ENCODE results near the gene CHRNA3.

The CHRNA3 gene

DNA sequence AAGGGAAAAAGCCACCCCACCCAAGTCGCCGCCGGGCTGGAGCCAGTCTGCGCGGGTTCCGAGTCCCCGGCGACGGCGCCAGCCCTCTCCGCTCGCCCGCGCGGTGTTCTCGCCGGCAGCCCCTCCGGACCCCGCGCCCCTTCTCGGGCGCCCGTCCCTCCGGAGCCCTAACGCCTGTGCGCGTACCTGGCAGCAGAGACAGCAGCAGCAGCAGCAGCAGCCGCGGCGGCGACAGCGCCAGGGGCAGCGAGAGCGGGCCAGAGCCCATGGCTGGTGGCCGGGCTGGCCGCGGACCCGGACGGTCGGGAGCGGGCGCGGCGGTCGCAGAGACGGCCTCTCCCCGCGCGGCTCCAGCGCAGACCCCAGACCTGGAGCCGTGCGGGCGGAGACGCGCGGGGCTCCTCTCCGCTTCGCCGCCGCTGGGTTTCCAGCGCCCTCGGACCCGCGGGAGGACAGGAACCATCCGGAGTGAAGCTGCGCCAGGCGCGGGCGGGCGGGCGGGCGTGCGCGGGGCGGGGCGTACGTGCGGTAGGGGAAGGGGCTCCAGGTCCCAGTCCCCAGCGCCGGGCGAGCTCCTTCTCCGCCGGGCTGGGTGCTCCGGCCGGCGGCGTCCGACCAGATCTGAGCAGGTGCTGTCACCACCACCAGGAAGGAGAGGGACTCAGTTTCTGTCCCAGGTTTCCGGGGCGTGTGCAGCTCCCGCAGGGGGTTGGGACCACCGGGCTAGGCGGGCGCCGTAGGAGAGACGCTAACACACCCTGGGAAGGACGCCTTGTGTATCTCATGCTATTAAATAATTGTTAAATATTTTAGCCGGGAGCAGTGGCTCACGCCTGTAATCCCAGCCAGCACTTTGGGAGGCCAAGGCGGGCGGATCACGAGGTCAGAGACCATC lies at the start of gene CHRNA3:
Gene CHRNA3 (minus strand): TSS at position 470 of the 895 bp plus-strand sequence. CDS start 202 bp downstream, at position 268.
- DNase-seq = no peak

DNA sequence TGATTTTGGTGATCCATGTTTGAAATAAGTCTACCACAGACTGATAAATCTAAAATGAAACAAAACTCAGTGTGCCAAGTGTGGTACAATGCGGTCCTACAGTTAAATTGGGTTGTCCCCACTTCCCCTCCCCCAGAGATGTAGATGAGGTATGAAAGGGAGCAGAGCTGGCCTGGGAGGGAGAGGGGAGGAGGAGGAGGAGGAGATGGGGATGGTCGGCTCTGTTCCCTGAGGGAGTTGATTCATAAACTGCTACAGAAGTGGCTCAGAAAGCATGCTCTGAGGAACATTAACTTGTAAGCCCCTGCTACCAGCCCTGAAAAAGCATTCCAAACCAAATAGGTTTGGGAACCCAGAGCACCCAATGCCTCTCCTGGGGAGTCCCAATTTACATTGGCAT lies 48.2 kb upstream of the CHRNA3 start:
- no peak for DNase-seq

DNA sequence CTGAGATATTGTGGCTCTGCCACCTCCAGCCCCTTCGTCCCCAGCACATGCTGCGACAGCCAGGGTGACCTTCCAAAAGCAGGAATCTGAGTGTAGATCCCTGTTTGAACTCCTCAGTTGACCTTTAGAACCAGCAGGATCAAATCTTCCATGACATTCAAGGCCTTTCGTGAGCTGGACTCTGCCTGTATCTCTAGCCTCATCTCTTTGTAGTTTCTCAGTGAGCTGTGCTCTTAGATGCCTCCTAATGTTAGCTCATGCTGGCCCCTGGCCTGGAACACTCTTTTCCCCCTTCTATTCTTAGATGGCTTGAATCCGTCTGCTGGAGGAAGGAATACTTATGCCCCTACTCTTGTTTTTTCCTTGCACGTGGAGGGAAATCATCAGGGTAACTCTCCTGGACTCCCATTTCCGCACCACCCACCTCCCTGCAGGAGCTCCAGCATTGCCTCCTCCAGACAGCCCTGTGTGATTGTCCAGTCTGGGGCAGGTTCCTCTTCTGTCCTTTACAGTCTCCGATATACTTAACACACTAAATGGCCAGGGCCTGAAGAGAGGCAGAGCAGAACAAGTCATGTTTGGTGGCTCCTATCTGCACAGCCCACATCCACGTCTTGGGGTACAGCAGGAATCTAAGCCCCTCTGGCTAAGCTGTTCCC lies 46.9 kb upstream of the CHRNA3 start:
- no peak for DNase-seq

DNA sequence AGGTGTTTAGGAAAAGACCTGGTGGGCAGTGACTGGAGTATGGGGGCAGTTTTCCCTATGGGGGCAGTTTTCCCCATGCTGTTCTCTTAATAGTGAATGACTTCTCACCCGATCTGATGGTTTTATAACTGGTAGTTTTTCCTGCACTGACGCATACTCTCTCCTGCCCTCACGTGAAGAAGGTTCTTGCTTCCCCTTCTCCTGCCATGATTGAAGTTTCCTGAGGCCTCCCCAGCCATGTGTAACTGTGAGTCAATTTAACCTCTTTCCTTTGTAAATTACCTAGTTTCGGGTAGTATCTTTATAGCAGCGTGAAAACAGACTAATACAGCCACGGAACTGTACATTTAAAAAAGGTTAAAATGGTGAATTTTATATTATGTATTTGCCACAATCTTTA lies 45.2 kb upstream of the CHRNA3 start:
- no peak for DNase-seq

DNA sequence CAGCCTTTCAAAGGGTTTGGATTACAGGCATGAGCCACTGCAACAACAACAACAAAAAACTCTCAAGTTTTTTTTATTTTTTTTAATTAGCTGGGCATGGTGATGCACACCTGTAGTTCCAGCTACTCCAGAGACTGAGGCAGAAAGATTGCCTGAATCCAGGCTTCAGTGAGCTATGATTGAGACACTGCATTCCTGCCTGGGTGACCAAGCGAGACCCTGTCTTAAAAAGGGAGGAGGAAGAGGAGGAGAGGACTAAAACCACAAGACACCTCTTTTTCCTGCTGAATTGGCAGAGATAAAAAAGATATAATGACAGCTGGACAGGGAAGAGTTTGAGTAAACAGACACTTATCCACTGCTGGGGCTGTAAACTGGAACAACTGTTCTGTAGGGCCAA lies 42.9 kb upstream of the CHRNA3 start:
- no peak for DNase-seq

DNA sequence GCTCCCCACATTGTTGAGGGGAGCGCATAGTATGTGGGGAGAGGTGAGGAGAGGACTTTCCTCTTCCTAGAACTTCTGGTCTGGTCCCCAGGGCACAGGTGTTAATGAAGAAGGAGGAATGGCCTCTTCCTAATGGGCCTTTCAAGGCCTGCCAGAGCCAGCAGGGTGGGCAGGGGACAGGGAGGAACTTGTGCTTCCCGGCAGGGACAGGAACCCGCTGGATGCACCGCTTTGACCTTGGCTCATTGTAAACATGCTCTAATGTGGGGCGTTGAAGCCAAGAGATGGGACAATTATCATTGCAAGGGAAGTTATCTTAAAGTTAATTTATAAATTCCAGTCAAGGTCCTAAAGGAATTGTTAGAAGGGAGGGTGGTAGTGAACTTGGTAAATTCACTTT lies 41.2 kb upstream of the CHRNA3 start:
- DNase-seq = no peak

DNA sequence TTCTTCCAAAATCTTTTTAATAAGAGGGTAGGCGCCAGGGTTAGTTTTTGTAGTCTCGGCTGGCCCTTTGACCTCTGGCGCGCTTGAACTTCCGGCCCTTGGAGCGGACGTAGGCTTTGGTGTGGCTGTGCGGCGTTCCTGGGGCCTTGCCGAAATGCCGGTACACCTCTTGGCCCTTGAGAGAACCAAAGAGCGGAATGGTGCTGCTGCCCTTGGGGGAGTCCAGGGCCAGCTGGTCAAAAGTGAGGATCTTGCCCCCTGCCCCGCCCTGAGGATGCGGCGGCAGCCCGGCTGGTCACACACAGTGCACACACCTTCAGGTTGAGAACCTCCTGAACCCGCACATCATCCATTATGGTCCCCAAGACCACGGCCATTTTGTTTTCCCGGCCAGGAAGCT lies 40.2 kb upstream of the CHRNA3 start:
- DNase-seq = no peak

DNA sequence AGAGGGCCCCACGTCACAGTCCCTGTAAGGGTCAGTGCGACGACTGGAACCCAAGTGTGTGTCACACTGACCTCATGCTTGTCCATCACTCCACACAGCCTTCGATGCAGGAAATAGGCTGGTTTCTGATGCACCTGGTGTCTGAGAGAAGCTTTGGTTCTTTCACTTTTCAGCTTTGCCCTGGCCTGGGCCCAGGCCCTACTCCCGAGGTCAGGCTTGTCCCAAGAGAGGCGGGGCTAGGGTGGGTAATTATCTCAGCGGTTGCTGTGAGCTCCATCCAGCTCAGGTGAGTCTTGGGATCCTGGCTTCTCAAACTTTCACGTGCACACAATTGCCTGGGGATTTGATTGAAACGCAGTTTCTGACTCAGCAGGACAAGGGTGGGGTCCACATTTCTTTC lies 39.8 kb upstream of the CHRNA3 start:
- DNase-seq = no peak

DNA sequence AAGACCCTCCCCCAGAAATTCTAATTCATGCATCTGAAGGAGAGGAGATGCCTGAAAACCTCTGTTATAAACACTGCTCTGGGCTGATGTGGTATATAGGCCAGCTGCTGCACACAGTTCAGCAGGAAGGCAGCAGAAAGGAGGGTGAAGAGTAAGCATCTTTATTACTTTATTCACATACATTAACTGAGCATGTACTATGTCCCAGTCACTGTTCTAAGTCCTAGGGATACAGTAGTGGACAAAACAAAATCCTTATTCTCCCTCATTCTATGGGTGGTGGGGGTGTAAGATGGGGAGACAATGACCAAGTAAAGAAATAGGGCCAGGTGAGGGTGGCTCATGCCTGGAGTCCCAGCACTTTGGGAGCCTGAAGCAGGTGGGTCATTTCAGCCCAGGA lies 38.0 kb upstream of the CHRNA3 start:
- DNase-seq = no peak

DNA sequence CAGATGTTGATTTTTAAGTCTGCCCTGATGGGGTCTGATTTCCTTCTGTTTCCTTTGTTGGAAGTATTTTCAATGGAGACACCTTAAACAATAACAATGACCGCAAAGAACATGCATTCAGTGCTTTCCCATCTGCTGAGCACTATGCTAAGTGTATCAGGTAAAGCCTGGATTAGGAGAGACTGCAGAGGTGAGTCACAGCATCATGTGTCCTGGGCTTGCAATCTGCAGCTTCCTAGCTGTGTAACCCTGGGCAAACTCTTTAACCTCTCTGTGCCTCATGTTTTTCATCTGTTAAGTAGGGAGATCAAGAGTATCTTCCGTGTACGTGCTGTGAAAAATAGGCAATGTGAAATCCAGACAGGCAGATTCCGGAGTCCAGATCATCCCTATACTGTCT lies 33.5 kb upstream of the CHRNA3 start:
- no peak for DNase-seq

DNA sequence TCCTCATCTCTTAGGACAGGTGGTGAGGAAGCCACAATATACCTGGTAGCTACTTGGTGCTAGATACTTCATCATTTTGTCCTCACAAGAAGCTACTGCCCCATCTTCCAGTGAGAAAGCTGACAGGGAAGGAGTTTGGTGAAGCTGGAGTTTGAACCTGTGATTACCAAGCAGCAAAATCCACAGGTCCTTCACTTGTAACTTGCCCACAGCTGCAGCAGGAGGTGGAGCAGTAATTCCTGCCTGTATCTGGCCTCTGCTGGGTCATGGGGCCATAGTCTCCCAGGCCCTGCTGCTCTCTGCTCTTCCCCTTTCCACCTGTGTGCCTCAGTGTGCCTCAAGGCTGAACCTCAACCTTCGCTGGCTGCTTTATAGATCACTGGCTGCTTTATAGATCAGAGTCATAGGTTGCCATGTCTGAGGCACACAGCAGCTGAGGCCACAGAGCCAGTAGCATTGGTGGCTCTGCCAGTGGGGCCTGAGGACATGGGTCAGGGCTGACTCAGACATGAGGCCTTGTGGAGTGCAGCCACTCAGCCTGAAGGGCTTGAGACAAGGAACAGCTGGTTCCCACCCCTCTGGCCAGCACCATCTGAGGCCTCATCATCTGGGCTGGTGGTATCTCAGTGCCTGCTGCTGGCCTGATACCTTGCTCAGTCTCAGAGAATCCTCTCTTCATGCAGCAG lies 31.3 kb upstream of the CHRNA3 start:
- DNase-seq = no peak

DNA sequence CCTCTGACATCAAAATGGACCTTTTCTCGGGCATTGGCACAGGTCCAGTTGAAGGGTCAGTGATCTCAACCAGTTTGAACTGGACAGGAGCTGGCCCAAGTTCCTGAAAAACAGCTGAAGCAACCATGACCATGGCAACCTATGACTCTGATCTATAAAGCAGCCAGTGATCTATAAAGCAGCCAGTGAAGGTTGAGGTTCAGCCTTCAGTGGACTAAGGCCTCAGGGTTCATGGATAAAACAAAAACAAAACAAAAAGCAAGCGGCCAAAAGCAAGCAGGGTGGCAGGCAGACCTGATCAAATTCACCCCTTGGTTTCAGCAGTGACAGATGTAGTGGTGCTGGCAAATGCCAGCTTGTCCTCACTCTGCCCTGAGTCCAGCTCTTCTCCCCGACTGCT lies 30.2 kb upstream of the CHRNA3 start:
- no peak for DNase-seq

DNA sequence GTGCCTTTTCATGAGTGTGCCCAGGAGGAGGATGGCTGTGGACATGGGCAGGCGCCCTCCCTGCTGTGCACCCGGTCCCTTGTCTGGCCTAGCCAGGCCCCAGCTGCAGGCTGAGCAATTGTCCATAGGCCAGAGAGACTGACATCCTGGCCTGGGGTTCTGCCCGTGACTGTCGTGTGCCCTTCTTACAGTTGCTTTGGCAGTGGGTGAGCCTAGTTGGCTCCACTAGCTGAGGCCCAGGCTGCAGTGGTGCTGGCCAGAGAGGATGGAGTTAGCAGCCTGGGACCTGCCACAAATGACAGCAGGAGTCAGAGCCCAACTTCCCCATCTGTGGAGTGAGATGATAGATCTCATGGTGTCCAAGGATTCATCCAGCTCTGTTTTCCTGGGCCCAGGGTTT lies 29.2 kb upstream of the CHRNA3 start:
- no peak for DNase-seq

DNA sequence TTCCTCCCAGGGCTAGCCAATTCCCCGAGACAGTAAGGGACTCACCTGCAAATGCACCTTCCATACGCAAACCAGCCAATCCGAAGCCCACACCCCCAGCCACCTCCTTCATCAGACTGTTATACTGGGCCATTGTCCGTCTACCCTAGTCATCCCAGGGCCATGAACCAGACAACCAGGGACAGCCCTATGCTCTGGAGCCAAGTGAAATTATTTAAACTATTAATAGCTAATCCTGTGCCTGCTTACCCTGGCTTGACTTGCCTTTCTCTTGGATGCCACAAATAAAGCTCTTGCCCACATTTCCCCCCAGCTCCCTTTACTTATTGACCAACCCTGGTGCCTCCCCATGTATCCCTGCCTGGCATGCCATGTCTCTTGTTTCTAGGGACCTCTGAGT lies 24.2 kb upstream of the CHRNA3 start:
- no peak for DNase-seq

DNA sequence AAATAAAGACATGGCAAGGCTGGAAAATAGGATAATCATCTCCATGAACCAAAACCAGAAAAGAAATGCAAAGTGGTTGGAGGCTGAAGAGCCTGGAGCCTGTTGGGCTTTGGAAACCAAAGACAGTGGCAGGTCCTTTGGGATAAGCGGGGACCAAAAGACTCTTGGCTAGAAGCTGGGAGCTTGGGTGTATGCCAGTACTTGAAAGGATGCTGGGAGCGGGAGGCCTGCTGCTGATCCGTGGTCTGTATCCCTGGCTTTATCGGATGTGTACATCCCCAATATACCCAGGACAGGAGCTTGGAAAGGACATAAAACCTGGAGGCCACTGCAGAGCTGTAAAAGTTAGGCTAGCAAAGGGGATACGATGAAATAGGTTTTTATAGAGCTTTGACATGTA lies 21.5 kb upstream of the CHRNA3 start:
- DNase-seq = no peak

DNA sequence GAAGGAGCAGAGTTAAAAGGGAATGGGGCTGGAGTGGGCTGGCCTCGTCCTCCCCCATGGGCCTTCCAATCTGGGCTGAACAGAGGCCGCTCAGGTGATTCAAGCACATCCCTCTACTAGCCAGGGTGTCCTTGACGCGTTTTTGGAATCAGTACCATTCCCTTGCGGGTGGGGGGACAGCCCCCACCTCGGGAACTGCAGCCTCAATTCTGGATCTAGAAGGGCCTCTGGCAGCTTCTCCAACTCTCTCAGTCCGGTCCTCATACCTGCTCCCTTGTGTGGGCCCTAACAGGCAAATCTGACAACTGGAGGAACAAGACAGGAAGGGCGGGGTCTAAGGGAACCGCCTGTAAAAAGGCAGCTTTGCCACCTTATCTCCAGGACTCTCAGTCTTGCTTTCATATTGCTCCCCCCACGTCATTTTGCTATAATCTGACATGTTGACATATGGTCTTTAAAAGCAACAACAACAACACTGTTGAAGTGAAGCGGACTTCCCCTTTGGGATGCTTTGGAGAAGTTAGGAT lies 21.0 kb upstream of the CHRNA3 start:
- DNase-seq = no peak

DNA sequence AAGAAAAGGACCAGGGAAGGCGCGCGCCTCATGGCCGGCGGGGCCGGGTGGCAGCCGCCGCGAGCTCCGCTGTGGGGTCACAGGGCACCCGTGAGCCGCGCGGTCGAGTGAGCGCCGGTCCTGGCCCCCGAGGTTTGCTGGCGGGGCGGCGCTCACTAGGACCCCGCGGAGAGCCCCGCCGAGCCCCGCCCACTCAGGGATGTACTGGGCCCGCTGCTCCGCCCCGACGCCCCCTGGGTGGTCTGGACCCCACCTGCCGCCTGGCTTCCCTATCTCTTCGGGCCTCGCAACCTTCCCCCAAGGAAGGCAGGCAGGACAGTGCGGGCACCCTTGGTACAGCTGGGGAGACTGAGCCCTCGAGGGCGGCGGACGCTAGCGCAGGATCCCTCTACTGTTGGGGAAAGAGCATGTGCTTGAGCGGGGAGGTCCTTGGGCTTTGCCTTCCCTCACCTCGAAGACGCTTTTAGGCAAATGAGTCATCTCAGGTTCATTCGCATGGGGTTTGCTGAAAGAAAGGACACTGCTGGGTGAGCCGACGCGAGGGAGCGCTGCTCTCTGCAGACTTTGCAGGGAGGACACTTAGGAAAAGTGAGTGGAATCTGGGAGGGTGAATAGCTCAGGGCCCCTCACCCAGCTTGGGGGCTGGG lies 20.4 kb upstream of the CHRNA3 start, which contains the start of gene CHRNB4:
Gene CHRNB4 (minus strand): TSS at position 109 of the 647 bp plus-strand sequence. CDS start 77 bp downstream, at position 32.
- no peak for DNase-seq

DNA sequence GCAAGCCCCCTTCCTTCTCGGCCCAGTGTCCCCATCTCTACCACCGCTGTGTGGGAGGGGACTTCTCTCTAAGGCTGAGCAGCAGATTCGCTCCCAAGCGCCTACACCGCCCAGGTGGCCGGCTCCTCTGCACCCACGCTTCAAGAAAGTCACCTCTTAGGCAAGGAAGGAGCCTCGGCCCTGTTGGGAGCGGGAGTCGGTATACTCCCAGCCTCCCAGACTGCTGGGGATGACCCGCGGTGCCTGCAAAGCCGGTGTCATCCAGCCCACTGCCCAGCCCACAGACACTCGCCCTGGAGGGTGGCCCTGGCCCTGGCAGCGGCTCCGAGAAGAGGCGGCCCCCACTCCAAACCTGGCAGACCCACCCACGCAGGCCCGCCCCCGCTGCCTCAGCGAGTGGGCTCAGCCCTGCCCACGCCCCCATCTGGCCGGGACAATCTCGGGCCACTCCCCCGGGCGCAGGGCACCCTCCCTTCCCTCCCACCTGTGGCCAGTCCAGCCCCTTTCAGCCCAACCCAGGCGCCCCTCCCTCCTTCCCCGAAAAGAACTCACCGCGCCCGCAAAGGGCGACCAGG lies 19.8 kb upstream of the CHRNA3 start:
- DNase-seq = no peak

DNA sequence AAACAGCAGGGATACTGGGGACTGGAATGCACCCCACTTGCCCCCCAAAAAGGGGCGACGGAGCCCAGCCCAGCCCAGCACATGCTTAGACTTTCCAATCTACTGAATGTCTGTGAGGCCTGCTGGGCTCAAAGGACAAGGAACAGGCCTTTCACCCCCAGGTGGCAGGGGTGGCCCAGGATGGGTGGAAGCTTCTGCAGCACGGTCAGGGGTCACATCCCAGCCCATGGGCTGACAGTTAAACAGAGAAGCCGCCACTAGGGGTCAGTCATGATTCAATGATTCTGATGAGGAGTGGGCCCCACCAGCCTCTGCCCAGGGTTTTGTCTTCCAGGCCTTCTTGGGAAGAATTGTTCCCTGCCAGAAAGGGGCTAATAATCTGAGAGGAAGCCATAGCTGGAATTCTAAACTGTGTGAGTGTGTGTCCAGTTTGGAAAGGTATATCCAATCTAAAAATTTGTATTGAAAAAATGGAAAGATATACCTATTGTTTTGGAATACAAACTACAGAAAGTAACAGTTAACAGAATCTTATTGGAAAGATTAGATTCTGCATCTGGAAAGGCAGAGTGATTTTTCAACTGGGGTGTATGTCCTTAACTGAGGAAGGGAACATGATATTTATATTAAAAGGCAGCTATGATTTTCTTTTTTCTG lies 18.0 kb upstream of the CHRNA3 start:
- peak; percentile 1 for DNase-seq

DNA sequence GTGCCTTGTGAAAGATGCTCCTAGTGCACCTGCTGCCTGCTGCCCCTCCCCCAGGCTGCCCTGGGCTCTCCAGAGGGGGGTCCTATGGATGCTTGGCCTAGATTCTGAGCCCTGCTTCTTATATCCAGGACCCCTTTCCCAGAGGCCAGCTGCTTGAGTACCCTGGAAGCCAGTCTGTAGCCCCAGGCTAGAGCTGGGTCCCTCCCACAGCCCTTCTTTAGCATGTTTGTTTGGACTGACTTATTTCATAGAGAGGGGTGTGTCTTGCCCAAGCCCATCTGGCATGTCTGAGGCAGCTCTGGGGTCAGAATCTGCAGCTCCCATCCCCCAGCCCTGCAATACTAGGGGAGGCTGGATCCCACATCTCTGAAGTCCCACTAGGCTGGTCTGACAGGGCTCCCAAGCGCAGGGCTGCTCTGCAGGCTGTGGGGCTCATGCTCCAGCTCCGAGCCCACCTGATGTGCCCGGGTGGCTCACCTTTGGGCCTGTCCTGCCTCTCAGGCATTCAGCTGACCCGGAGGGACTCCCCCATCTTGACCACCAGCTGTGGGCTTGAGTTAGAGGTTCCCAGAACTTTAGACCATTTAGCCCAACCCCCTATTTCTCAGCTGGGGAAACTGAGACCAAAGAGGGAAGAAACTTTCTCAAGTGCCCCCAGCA lies 17.1 kb upstream of the CHRNA3 start:
- DNase-seq = no peak

DNA sequence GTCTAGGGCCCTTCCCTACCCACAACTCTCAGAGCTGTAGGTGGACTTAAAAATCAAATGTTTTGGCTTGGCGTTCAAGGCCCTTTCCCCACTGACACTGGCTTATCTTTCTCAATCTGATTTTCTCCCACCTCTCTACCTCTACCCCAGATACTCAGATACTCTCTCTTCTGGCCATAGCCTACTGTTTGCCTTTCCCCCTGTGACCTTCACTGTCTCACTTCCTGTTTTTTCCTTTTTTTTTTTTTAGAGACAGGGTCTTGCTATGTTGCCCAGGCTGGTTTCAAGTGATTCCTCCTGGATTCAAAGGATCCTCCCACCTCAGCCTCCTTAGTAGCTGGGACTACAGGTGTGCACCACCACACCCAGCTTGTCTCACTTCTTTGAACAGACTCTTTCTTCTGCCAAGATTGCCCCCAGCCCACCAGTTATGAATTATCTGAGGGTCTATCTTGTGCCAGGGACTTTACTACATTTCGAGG lies 15.6 kb upstream of the CHRNA3 start:
- no peak for DNase-seq
